ENCODE data around the gene SEMA3E.

DNA sequence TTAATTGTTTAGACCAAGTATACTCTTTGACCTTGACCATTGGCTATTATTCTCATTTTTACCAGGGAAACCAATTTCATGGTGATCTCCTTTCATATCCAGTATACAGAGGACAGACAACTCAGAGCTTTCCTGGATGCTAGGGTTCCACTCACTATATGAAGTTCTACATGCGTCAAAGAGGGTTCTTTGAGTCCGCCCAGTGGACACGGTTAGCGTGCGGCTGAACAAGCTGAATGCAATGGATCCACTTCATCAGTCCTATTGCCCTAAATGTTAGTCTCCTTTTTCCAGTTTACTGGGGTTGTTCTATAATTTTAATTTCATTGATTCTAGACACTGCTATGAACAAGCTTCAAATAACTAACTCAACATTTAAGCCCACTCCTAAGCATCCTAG is 323.9 kb downstream of the SEMA3E start:
- TF ChIP-seq, protein P1, sequence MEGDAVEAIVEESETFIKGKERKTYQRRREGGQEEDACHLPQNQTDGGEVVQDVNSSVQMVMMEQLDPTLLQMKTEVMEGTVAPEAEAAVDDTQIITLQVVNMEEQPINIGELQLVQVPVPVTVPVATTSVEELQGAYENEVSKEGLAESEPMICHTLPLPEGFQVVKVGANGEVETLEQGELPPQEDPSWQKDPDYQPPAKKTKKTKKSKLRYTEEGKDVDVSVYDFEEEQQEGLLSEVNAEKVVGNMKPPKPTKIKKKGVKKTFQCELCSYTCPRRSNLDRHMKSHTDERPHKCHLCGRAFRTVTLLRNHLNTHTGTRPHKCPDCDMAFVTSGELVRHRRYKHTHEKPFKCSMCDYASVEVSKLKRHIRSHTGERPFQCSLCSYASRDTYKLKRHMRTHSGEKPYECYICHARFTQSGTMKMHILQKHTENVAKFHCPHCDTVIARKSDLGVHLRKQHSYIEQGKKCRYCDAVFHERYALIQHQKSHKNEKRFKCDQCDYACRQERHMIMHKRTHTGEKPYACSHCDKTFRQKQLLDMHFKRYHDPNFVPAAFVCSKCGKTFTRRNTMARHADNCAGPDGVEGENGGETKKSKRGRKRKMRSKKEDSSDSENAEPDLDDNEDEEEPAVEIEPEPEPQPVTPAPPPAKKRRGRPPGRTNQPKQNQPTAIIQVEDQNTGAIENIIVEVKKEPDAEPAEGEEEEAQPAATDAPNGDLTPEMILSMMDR (IDR thresholded peaks at IDR 0.05): no peak
- TF ChIP-seq POLR2A (IDR thresholded peaks at IDR 0.05): no peak
